Measurements from ENCODE around the gene SEPTIN12.

- TF ChIP-seq CTCF (conservative IDR thresholded peaks at IDR 0.05) (no peak), EZH2 (IDR thresholded peaks at IDR 0.05; ENCODE audit: low read depth) (no peak)
Observed at GRCh38 chr16:4750896-4751295, 37.2 kb downstream of the SEPTIN12 start.

All from PC-9 (cell line).